Activated CD8-positive, alpha-beta T cell treated with anti-CD3 and anti-CD28 coated beads for 36 hours (primary cell): ENCODE results near the gene CD109. TPM values are rescaled to one million over a fixed set of nuclear protein-coding genes. Genes with fewer than 3 reads are reported as not detected.

Experiments
- ATAC-seq: fragments of 200-7000 bp; cut with Tn5 transposase; one replicate; pipeline ENCODE4 v1.10.0; 2021; ENCODE audit warnings: mild to moderate bottlenecking, moderate library complexity
- CTCF ChIA-PET: fragments of 350-600 bp; sonication (Branson Sonifier 250); formaldehyde crosslinking; loops from one replicate; lab custom pipeline; 2021; ENCODE audit warnings: antibody characterized with exemption; lab: Charles Lee
- POLR2A ChIA-PET: fragments of 350-600 bp; sonication (Branson Sonifier 250); formaldehyde crosslinking; loops from one replicate; lab custom pipeline; 2021; ENCODE audit warnings: antibody characterized with exemption; lab: Charles Lee
- DNase-seq: peaks from one replicate; pipeline ENCODE4 v3.0.0-alpha.2; 2020
- H3K27ac Mint-ChIP-seq: one replicate; pipeline ENCODE4 v1.8.0; 2021; ENCODE audit warnings: mild to moderate bottlenecking, mixed read lengths
- H3K27me3 Mint-ChIP-seq: one replicate; pipeline ENCODE4 v1.8.0; 2021; ENCODE audit warnings: mixed read lengths
- H3K36me3 Mint-ChIP-seq: one replicate; pipeline ENCODE4 v1.8.0; 2021; ENCODE audit warnings: low read depth, mixed read lengths
- H3K4me1 Mint-ChIP-seq: one replicate; pipeline ENCODE4 v1.8.0; 2021; ENCODE audit warnings: low read depth, mixed read lengths
- H3K4me3 Mint-ChIP-seq: one replicate; pipeline ENCODE4 v1.8.0; 2021; ENCODE audit warnings: mild to moderate bottlenecking, moderate library complexity, mixed read lengths
- H3K9me3 Mint-ChIP-seq: one replicate; pipeline ENCODE4 v1.8.0; 2021; ENCODE audit warnings: mixed read lengths
- CTCF ChIP-seq: fragments of 200-600 bp; IDR thresholded peaks from one replicate; pipeline ENCODE4 v1.8.0; 2022; ENCODE audit warnings: antibody characterized with exemption, mild to moderate bottlenecking
- intact Hi-C: fragments of 100-400 bp; cut with micrococcal nuclease; formaldehyde crosslinking; loops from one replicate; pipeline ENCODE4 v1.10.0; 2022
- total RNA-seq, 2 experiments: library from RNA; stranded (reverse); gene quantifications; one replicate each; pipeline ENCODE4 v1.2.3, GENCODE V29; 2021

CD109 gene
- total RNA-seq, 2 experiments from 2014 or later = 9.5 to 10.6 TPM

- CTCF ChIA-PET = interaction anchor here (0.8 to 3.6 kb wide), 4 partner anchors 10 to 1468 kb away, joined by 3 to 14 read pairs (median 5); no protein-coding TSS in a partner anchor
- Mint-ChIP-seq H3K27me3 (no peaks in the 10 kb centered on the region), H3K4me1 (no peaks in the 10 kb centered on the region), H3K4me3 (no peak overlapping the region), H3K27ac (no peak overlapping the region), H3K9me3 (no peaks in the 10 kb centered on the region), H3K36me3 (no peaks in the 10 kb centered on the region)
- DNase-seq (no peak), ATAC-seq (no peak)
- POLR2A ChIA-PET = no interaction called here
- no peak for TF ChIP-seq CTCF
- intact Hi-C loops = no loop called here
Observed at GRCh38 chr6:73743081-73743480, 47.1 kb downstream of the CD109 start.

GRCh38 chr6:73743556-73743955, 47.6 kb downstream of the CD109 start:
- CTCF ChIA-PET = interaction anchor here (0.8 to 3.6 kb wide), 2 partner anchors 10 to 53 kb away, joined by 3 to 14 read pairs; no protein-coding TSS in a partner anchor
- no peaks in the 10 kb centered on the region for H3K9me3 Mint-ChIP-seq
- H3K4me3 Mint-ChIP-seq = no peak overlapping the region
- DNase-seq (no peak), ATAC-seq (no peak)
- no peaks in the 10 kb centered on the region for H3K4me1 Mint-ChIP-seq
- no peak for TF ChIP-seq CTCF
- H3K27ac Mint-ChIP-seq = no peak overlapping the region
- H3K36me3 Mint-ChIP-seq = no peaks in the 10 kb centered on the region
- intact Hi-C loops = no loop called here
- H3K27me3 Mint-ChIP-seq = no peaks in the 10 kb centered on the region
- POLR2A ChIA-PET = no interaction called here

GRCh38 chr6:73746787-73747186, 50.8 kb downstream of the CD109 start:
- Mint-ChIP-seq H3K27me3 (no peaks in the 10 kb centered on the region), H3K4me1 (no peaks in the 10 kb centered on the region), H3K36me3 (no peaks in the 10 kb centered on the region), H3K27ac (no peak overlapping the region), H3K9me3 (no peaks in the 10 kb centered on the region), H3K4me3 (no peak overlapping the region)
- intact Hi-C loops = no loop called here
- ChIA-PET POLR2A (no interaction called here), CTCF (interaction anchor here (0.9 kb wide), 1 partner anchor 14 kb away, joined by 3 read pairs; no protein-coding TSS in a partner anchor)
- no peak for ATAC-seq
- TF ChIP-seq CTCF = no peak
- DNase-seq = no peak

- Mint-ChIP-seq H3K27me3 (no peaks in the 10 kb centered on the region), H3K27ac (no peak overlapping the region), H3K36me3 (no peaks in the 10 kb centered on the region), H3K4me1 (no peaks in the 10 kb centered on the region), H3K4me3 (no peak overlapping the region), H3K9me3 (no peaks in the 10 kb centered on the region)
- DNase-seq (no peak), ATAC-seq (peak; percentile 90)
- TF ChIP-seq CTCF = no peak
- CTCF ChIA-PET = interaction anchor here (0.9 to 4.3 kb wide), 5 partner anchors 9 to 1462 kb away, joined by 3 to 34 read pairs (median 7); no protein-coding TSS in a partner anchor
- intact Hi-C loops = no loop called here
- POLR2A ChIA-PET = no interaction called here
Observed at GRCh38 chr6:73747289-73747688, 51.3 kb downstream of the CD109 start.

GRCh38 chr6:73752943-73753342, 56.9 kb downstream of the CD109 start:
- intact Hi-C loops = no loop called here
- Mint-ChIP-seq H3K36me3 (no peaks in the 10 kb centered on the region), H3K27ac (no peak overlapping the region), H3K4me3 (no peak overlapping the region), H3K4me1 (no peaks in the 10 kb centered on the region), H3K27me3 (no peaks in the 10 kb centered on the region), H3K9me3 (no peaks in the 10 kb centered on the region)
- ChIA-PET POLR2A (no interaction called here), CTCF (no interaction called here)
- DNase-seq = no peak
- TF ChIP-seq CTCF = no peak
- no peak for ATAC-seq
